GM21619 (cell line): Measurements from ENCODE around the gene COG7.

Source experiments
- ATAC-seq: cut with Tn5 transposase; IDR thresholded peaks from one replicate; pipeline ENCODE4 v1.9.1; 2021; ENCODE audit not compliant: unreplicated experiment

Gene COG7

DNA sequence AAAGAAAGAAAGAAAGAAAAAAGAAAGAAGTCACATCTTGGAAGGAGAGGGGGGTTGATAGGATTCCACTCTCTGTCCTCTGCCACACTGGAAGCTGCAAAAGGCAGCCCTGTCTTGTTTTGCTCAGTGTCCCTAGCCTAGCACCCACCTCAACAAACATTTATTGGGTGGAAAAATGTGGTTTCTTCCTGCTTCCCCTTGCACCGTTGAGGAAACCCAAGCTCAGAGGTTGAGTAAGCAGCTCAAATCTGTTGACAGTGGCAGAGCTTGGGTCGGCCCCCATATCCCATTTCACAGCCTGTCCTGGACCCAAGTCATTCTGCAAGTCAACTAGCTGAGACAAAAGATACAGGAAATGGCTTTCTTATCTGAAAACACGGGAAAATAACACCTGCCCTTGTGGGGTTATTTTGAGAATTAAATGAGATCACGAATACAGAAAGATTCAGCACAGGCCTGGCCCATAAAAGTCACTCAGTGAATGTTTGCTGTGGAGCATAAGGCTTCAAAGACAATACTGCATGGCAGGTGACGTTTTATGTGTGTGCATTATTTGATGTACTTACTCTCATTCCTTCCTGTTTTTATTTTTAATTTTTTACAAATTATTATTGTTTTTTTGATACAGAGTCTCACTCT lies 87.3 kb downstream of the COG7 start:
- no peak for ATAC-seq

DNA sequence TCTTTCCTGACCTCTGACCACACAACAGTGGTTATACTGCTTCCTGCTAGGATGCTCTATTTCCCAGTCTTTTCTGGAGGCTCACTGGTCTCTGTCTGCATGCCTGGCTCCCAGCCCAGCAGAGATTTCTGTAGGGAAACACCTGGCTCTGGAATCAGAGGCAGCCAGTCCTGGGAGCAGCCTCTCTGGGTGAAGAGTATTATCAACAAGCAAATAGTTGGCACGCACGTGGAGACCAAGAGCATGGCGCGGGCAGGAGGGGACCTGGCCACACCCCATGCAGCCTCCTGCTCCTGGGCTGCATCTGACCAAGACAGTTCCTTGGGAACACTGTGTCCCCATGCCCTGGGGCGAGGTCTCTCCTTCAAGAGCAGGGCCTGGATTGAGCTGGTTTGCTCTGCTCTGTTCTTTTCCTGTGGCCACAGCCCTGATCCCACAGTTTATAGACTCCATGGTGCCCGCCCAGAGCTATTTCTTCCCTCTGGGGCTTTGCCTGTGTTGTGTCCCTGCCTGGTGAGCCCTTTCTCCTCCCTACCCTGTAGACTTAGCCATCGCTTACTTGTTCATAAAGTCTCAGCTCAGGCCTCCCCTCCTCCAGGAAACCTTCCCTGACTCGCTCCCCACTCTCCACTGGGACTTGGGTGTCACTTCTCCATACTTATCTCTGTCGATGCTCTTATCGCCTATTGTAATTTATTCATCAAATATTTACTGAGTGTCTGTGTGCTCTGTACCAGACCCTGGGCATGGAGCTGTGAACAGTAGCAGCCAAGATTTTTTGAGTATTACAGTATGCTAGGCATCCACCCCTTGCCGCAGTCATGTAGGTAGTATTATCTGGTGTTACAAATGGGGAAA lies 90.3 kb downstream of the COG7 start:
- ATAC-seq: no peak

DNA sequence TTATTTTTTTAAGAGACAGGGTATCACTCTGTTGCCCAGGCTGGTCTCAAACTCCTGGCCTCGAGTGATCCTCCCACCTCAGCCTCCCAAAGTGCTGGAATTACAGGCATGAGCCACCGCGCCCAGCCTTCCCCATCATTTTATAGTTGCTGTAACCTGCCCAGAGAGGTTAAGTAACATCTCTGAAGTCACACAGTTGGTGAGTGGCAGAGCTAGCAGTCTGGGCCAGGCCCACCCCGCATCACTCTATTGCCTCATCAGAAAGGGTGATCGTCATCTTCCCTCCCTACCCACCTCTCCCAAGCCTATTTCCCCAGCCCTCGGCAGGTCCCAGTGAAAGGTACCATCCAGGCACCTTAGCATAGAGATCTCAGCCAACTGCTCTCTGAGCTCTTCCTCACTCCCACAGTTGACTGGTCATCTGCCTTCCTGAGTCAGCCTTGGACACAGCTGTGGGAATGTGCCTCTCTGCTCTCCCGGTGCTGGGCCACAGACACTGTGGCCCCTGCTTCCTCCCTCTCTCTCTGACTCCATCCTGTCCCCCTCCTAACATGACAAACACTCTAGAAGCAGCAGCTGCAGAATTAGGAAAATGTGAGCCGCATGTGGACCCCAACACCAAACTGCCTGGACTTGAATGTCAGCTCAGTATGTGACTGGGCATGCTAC lies 93.8 kb downstream of the COG7 start:
- ATAC-seq: no peak

- no peak for ATAC-seq
Observed at GRCh38 chr16:23357761-23358290, 95.2 kb downstream of the COG7 start.

DNA sequence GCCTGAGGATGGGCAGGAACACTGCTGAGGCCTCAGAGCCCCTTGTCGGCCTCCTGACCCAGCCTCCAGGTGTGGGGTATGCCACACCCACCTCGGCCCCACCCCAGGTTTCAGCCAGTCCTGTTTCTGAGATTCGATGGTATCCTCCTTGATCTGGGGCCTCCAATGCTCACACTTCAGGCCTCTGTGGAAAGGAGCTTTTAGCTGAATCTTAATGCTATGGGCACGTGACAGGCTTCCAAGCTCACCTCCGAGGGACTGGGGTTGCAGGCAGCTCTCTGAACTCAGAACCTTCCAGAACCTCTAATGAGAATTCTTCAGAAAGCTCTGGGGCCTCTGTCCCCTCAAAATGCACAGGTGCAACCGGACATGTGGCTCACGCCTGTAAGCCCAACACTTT lies 96.0 kb downstream of the COG7 start:
- no peak for ATAC-seq

GRCh38 chr16:23355106-23355670 lies 97.8 kb downstream of the COG7 start:
- ATAC-seq: no peak

GRCh38 chr16:23354246-23354645 lies 98.7 kb downstream of the COG7 start:
- ATAC-seq: no peak

DNA sequence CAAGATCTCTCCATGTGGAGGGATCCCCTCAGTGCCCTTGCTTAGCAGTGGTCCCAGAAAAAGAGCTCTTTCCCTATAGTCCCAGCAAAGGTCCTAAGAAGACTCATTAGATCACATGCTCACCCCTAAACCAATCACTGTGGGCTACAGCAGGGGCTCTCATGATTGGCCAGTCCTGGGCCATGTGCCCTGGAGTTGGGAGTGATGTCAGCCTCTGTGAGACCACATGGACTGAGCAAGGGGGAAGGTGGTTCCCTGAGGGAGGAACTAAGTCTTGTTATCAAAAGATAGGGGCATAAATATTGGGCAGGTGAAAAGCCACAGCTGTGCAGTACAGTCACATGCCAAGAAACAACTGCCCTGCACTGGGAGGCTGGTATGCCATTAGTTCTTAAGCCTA lies 99.5 kb downstream of the COG7 start:
- ATAC-seq: no peak

DNA sequence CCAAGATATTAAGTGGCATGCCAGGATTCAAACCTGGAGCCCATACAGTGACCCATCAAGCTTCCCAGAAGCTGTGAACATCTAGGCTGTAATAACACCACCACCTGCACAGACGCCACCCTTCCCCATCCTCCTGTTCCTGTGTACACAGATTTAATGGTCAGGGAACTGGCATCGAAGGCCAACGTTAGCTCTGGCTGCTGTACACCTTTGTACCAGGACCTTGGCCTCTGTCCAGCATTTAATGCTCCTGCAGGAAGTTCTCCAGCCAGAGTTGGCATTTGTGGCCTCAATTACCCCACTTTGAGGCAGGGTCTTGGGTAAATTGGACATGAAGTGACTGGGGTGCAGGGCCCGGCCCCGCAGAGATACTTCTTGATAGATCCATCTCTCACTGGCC lies 101.6 kb downstream of the COG7 start:
- no peak for ATAC-seq

GRCh38 chr16:23348579-23349469 lies 104.2 kb downstream of the COG7 start:
- ATAC-seq: no peak

GRCh38 chr16:23345237-23345636 lies 107.8 kb downstream of the COG7 start:
- no peak for ATAC-seq

- no peak for ATAC-seq
Observed at GRCh38 chr16:23343643-23344612, 109.1 kb downstream of the COG7 start.

DNA sequence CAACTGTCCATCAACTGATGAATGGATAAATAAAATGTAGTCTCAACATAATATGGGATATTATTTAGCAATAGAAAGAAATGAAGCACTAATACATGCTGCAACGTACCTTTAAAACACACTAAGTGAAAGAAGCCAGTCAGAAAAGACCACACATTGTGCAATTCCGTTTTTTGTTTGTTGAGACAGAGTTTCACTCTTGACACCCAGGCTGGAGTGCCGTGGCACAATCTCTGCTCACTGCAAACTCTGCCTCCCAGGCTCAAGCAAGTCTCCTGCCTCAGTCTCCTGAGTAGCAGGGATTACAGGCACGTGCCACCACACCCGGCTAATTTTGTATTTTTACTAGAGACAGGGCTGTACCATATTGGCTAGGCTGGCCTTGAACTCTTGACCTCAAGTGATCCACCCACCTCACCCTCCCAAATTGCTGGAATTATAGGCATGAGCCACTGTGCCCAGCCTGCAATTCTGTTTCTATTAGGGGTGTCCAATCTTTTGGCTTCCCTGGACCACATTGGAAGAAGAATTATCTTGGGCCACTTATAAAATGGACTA lies 110.8 kb downstream of the COG7 start:
- no peak for ATAC-seq

DNA sequence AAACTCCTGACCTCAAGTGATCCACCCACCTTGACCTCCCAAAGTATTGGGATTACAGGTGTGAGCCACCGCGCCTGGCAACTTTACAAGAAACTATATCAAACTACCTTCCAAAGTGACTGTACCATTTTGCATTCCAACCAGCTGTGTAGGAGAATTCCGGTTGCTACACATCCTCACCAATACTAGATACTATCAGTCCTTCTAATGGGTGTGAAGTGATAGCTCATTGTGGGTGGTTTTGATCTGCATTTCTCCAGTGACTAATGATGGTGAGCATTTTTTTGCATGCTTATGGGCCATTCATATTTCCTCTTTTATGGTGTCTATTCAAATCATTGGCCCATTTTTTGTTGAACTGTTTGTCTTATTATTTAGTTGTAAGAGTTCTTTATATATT lies 113.2 kb downstream of the COG7 start:
- no peak for ATAC-seq
